Activated CD8-positive, alpha-beta T cell treated with anti-CD3 and anti-CD28 coated beads for 36 hours (primary cell): ENCODE data around the gene LRP1. TPM values are rescaled to one million over a fixed set of nuclear protein-coding genes. Genes with fewer than 3 reads are reported as not detected.

ENCODE experiments used
- ATAC-seq: fragments of 200-7000 bp; cut with Tn5 transposase; one replicate; pipeline ENCODE4 v1.10.0; 2021; ENCODE audit warnings: mild to moderate bottlenecking, moderate library complexity
- CTCF ChIA-PET: fragments of 350-600 bp; sonication (Branson Sonifier 250); formaldehyde crosslinking; loops from one replicate; lab custom pipeline; 2021; ENCODE audit warnings: antibody characterized with exemption; lab: Charles Lee
- POLR2A ChIA-PET: fragments of 350-600 bp; sonication (Branson Sonifier 250); formaldehyde crosslinking; loops from one replicate; lab custom pipeline; 2021; ENCODE audit warnings: antibody characterized with exemption; lab: Charles Lee
- DNase-seq: peaks from one replicate; pipeline ENCODE4 v3.0.0-alpha.2; 2020
- H3K27ac Mint-ChIP-seq: one replicate; pipeline ENCODE4 v1.8.0; 2021; ENCODE audit warnings: mild to moderate bottlenecking, mixed read lengths
- H3K27me3 Mint-ChIP-seq: one replicate; pipeline ENCODE4 v1.8.0; 2021; ENCODE audit warnings: mixed read lengths
- H3K36me3 Mint-ChIP-seq: one replicate; pipeline ENCODE4 v1.8.0; 2021; ENCODE audit warnings: low read depth, mixed read lengths
- H3K4me1 Mint-ChIP-seq: one replicate; pipeline ENCODE4 v1.8.0; 2021; ENCODE audit warnings: low read depth, mixed read lengths
- H3K4me3 Mint-ChIP-seq: one replicate; pipeline ENCODE4 v1.8.0; 2021; ENCODE audit warnings: mild to moderate bottlenecking, moderate library complexity, mixed read lengths
- H3K9me3 Mint-ChIP-seq: one replicate; pipeline ENCODE4 v1.8.0; 2021; ENCODE audit warnings: mixed read lengths
- intact Hi-C: fragments of 100-400 bp; cut with micrococcal nuclease; formaldehyde crosslinking; loops from one replicate; pipeline ENCODE4 v1.10.0; 2022
- total RNA-seq, 2 experiments: library from RNA; stranded (reverse); gene quantifications; one replicate each; pipeline ENCODE4 v1.2.3, GENCODE V29; 2021
- TF ChIP-seq, protein P1 (sequence below): fragments of 200-600 bp; IDR thresholded peaks from one replicate; pipeline ENCODE4 v1.8.0; 2022; ENCODE audit warnings: antibody characterized with exemption, mild to moderate bottlenecking

Gene LRP1
- total RNA-seq, 2 experiments from 2014 or later = 1.5 to 1.9 TPM

DNA sequence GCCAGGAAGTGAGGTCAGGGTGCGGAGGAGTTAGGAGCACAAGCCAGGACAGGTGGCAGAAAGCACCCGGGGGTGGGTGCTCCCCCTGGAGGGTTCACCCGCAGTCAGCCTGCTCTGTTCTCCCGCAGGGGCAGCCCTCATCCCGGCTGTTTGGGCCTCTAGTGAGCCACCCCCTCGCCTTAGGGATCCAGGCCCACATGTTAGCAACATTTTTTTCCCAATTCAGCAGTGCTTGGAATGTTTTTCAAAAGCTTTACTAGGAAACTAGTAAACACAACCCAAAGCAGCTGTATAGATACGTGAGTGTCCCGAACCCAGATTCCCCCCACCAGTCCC, 59.8 kb downstream of the LRP1 start:
- Mint-ChIP-seq H3K36me3 (no peaks in the 10 kb centered on the region), H3K4me3 (no peak overlapping the region), H3K9me3 (no peaks in the 10 kb centered on the region), H3K4me1 (no peaks in the 10 kb centered on the region), H3K27ac (no peak overlapping the region), H3K27me3 (no peaks in the 10 kb centered on the region)
- no peak for ATAC-seq
- TF ChIP-seq, protein P1, sequence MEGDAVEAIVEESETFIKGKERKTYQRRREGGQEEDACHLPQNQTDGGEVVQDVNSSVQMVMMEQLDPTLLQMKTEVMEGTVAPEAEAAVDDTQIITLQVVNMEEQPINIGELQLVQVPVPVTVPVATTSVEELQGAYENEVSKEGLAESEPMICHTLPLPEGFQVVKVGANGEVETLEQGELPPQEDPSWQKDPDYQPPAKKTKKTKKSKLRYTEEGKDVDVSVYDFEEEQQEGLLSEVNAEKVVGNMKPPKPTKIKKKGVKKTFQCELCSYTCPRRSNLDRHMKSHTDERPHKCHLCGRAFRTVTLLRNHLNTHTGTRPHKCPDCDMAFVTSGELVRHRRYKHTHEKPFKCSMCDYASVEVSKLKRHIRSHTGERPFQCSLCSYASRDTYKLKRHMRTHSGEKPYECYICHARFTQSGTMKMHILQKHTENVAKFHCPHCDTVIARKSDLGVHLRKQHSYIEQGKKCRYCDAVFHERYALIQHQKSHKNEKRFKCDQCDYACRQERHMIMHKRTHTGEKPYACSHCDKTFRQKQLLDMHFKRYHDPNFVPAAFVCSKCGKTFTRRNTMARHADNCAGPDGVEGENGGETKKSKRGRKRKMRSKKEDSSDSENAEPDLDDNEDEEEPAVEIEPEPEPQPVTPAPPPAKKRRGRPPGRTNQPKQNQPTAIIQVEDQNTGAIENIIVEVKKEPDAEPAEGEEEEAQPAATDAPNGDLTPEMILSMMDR = no peak
- DNase-seq = no peak
- POLR2A ChIA-PET = interaction anchor here (0.9 to 1.4 kb wide), 2 partner anchors 9 to 52 kb away, joined by 3 read pairs; no protein-coding TSS in a partner anchor
- CTCF ChIA-PET = interaction anchor here (1.0 to 12.3 kb wide), 6 partner anchors 15 to 430 kb away, joined by 3 to 116 read pairs (median 16); no protein-coding TSS in a partner anchor
- intact Hi-C loops = no loop called here

DNA sequence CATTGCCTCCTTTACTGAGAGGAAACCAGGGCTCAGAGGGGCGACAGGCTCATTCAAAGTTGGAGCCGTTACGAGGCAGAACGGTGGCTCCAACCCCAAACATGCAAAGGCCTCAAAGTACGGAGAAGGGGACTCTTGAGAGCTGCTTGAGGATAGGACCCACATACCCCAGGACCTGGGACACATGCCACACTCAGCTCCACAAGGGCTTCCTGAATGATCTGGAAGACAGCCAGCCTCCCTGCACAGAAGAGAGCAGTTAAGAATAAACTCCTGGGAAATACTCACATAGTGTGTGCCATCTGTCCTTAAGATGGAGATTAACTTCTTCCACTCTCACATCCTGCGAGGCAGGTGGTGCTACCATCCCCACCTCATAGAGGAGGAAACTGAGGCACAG, 61.8 kb downstream of the LRP1 start:
- intact Hi-C loops = no loop called here
- no peaks in the 10 kb centered on the region for H3K36me3 Mint-ChIP-seq
- POLR2A ChIA-PET = no interaction called here
- no peak overlapping the region for H3K4me3 Mint-ChIP-seq
- TF ChIP-seq, protein P1 = no peak
- ATAC-seq (no peak), DNase-seq (no peak)
- no peak overlapping the region for H3K27ac Mint-ChIP-seq
- no peaks in the 10 kb centered on the region for H3K27me3 Mint-ChIP-seq
- no peaks in the 10 kb centered on the region for H3K9me3 Mint-ChIP-seq
- CTCF ChIA-PET = interaction anchor here (2.7 to 12.3 kb wide), 3 partner anchors 17 to 66 kb away, joined by 13 to 116 read pairs (median 21); no protein-coding TSS in a partner anchor
- no peaks in the 10 kb centered on the region for H3K4me1 Mint-ChIP-seq

DNA sequence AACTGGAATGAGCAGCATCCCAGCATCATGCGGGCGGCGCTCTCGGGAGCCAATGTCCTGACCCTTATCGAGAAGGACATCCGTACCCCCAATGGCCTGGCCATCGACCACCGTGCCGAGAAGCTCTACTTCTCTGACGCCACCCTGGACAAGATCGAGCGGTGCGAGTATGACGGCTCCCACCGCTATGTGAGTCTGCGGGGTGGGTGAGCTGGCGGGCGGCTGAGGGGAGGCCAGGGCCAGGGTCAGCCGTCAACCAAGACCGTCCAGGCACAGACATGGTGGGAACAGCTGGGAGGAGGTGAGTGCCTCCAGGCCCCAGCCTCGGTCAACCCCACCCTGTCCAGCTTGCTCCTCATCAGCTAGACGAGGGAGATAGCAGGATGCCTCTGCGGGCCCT, 62.5 kb downstream of the LRP1 start:
- Mint-ChIP-seq H3K4me1 (no peaks in the 10 kb centered on the region), H3K9me3 (no peaks in the 10 kb centered on the region), H3K27ac (no peak overlapping the region), H3K27me3 (no peaks in the 10 kb centered on the region), H3K4me3 (no peak overlapping the region), H3K36me3 (no peaks in the 10 kb centered on the region)
- ATAC-seq (no peak), DNase-seq (no peak)
- TF ChIP-seq, protein P1 = no peak
- POLR2A ChIA-PET = no interaction called here
- CTCF ChIA-PET = interaction anchor here (2.7 to 12.3 kb wide), 3 partner anchors 18 to 67 kb away, joined by 13 to 116 read pairs (median 21); no protein-coding TSS in a partner anchor
- intact Hi-C loops = no loop called here

DNA sequence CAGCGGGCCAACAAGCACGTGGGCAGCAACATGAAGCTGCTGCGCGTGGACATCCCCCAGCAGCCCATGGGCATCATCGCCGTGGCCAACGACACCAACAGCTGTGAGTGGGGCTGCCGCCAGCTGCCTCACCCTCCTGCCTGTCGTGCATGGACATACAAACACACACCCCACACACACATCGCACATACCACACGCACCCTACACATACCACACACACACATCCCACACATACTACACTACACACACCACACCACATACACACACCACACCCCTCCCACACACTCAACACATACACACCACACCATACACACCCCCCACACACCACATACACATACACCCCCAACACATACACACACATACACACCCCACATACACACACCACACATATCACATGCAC, 63.1 kb downstream of the LRP1 start:
- no peak overlapping the region for H3K4me3 Mint-ChIP-seq
- POLR2A ChIA-PET = interaction anchor here (0.6 kb wide), 1 partner anchor 149 kb away, joined by 3 read pairs; no protein-coding TSS in a partner anchor
- DNase-seq (no peak), ATAC-seq (no peak)
- CTCF ChIA-PET = interaction anchor here (2.7 to 12.3 kb wide), 3 partner anchors 19 to 68 kb away, joined by 13 to 116 read pairs (median 21); no protein-coding TSS in a partner anchor
- H3K4me1 Mint-ChIP-seq = no peaks in the 10 kb centered on the region
- no peaks in the 10 kb centered on the region for H3K27me3 Mint-ChIP-seq
- no peak overlapping the region for H3K27ac Mint-ChIP-seq
- no peaks in the 10 kb centered on the region for H3K9me3 Mint-ChIP-seq
- intact Hi-C loops = no loop called here
- TF ChIP-seq, protein P1 = no peak
- H3K36me3 Mint-ChIP-seq = no peaks in the 10 kb centered on the region

DNA sequence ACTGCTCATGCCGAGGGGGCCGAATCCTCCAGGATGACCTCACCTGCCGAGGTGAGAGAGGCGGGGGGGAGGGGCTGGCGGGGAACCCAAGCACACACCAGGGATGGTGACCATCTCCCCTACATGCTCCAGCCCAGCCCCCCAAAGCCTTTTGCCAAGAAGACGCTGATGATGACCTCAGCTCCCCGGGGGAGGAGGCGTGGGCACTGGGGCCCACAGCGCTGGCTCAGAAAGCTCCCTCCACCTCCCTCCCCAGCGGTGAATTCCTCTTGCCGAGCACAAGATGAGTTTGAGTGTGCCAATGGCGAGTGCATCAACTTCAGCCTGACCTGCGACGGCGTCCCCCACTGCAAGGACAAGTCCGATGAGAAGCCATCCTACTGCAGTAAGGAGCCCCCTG, 64.6 kb downstream of the LRP1 start:
- Mint-ChIP-seq H3K27me3 (no peaks in the 10 kb centered on the region), H3K27ac (no peak overlapping the region), H3K36me3 (no peaks in the 10 kb centered on the region), H3K9me3 (no peaks in the 10 kb centered on the region), H3K4me1 (no peaks in the 10 kb centered on the region), H3K4me3 (no peak overlapping the region)
- no peak for ATAC-seq
- DNase-seq = no peak
- intact Hi-C loops = no loop called here
- CTCF ChIA-PET = interaction anchor here (0.9 to 1.2 kb wide), 2 partner anchors 10 to 21 kb away, joined by 3 to 5 read pairs; no protein-coding TSS in a partner anchor
- POLR2A ChIA-PET = no interaction called here
- TF ChIP-seq, protein P1 = no peak
